H9 (cell line): Measurements from ENCODE around the gene VWA1. TPM values are rescaled to one million over a fixed set of nuclear protein-coding genes. Genes with fewer than 3 reads are reported as not detected.
"Not testable (repeated sequence)": the region's sequence is repeated elsewhere in the genome, so short reads cannot be mapped to it uniquely, and the experiment has no call there.

Experiments
- DNase-seq: peaks from one replicate; pipeline ENCODE4 v3.0.0-alpha.2; 2017
- H2AFZ ChIP-seq: one replicate; pipeline ENCODE4 v1.6.1; 2013; ENCODE audit warnings: mild to moderate bottlenecking, low read length, control low read depth, moderate library complexity
- H2AK5ac ChIP-seq: 2 replicates; pipeline ENCODE4 v1.6.1; 2013; ENCODE audit warnings: low read length, control low read depth, mixed read lengths; ENCODE audit not compliant: insufficient read length
- H2BK120ac ChIP-seq: one replicate; pipeline ENCODE4 v1.6.1; 2013; ENCODE audit warnings: low read depth, mild to moderate bottlenecking, low read length, control low read depth, inconsistent platforms; ENCODE audit not compliant: poor library complexity, severe bottlenecking
- H2BK12ac ChIP-seq: 2 replicates; pipeline ENCODE4 v1.6.1; 2013; ENCODE audit warnings: low read length, control low read depth, mixed read lengths, low read depth; ENCODE audit not compliant: insufficient read length
- H2BK15ac ChIP-seq: 2 replicates; pipeline ENCODE4 v1.6.1; 2013; ENCODE audit warnings: low read depth, low read length, control low read depth
- H2BK20ac ChIP-seq: one replicate; pipeline ENCODE4 v1.6.1; 2013; ENCODE audit warnings: low read depth, mild to moderate bottlenecking, low read length, control low read depth, inconsistent platforms; ENCODE audit not compliant: poor library complexity, severe bottlenecking
- H2BK5ac ChIP-seq: 2 replicates; pipeline ENCODE4 v1.6.1; 2013; ENCODE audit warnings: low read length, control low read depth, mixed read lengths; ENCODE audit not compliant: insufficient read length
- H3K14ac ChIP-seq: 2 replicates; pipeline ENCODE4 v1.6.1; 2013; ENCODE audit warnings: low read length, control low read depth; ENCODE audit not compliant: insufficient read depth
- H3K18ac ChIP-seq: 2 replicates; pipeline ENCODE4 v1.6.1; 2013; ENCODE audit warnings: low read depth, mild to moderate bottlenecking, mixed read lengths, low read length, control low read depth; ENCODE audit not compliant: insufficient read length
- H3K23ac ChIP-seq: 2 replicates; pipeline ENCODE4 v1.6.1; 2013; ENCODE audit warnings: low read length, control low read depth, mixed read lengths, low read depth; ENCODE audit not compliant: insufficient read length
- H3K23me2 ChIP-seq: 2 replicates; pipeline ENCODE4 v1.6.1; 2013; ENCODE audit warnings: low read depth, mild to moderate bottlenecking, mixed read lengths, low read length, control low read depth; ENCODE audit not compliant: insufficient read length, poor library complexity, severe bottlenecking
- H3K27ac ChIP-seq: 2 replicates; pipeline ENCODE4 v1.5.1; 2013; ENCODE audit warnings: low read length, control low read depth, mixed read lengths, low read depth; ENCODE audit not compliant: insufficient read length
- H3K27me3 ChIP-seq: 2 replicates; pipeline ENCODE4 v1.6.1; 2013; ENCODE audit warnings: low read length, control low read depth, inconsistent platforms; ENCODE audit not compliant: insufficient read depth
- H3K4ac ChIP-seq: 2 replicates; pipeline ENCODE4 v1.6.1; 2013; ENCODE audit warnings: low read depth, mild to moderate bottlenecking, control low read depth, inconsistent platforms, low read length, moderate library complexity
- H3K4me1 ChIP-seq: 2 replicates; pipeline ENCODE4 v1.6.1; 2013; ENCODE audit warnings: low read length, control low read depth, inconsistent platforms; ENCODE audit not compliant: insufficient read depth
- H3K4me2 ChIP-seq: 2 replicates; pipeline ENCODE4 v1.6.1; 2013; ENCODE audit warnings: low read length, control low read depth, mixed read lengths; ENCODE audit not compliant: insufficient read length, insufficient read depth
- H3K56ac ChIP-seq: 2 replicates; pipeline ENCODE4 v1.6.1; 2013; ENCODE audit warnings: low read depth, mild to moderate bottlenecking, mixed read lengths, low read length, control low read depth; ENCODE audit not compliant: insufficient read length
- H3K79me1 ChIP-seq: 2 replicates; pipeline ENCODE4 v1.6.1; 2013; ENCODE audit warnings: low read depth, mild to moderate bottlenecking, moderate library complexity, low read length, control low read depth, inconsistent platforms; ENCODE audit not compliant: insufficient read depth, poor library complexity, severe bottlenecking
- H3K79me2 ChIP-seq: 2 replicates; pipeline ENCODE4 v1.6.1; 2013; ENCODE audit warnings: low read length, control low read depth, inconsistent platforms; ENCODE audit not compliant: insufficient read depth
- H3K9ac ChIP-seq: 2 replicates; pipeline ENCODE4 v1.6.1; 2013; ENCODE audit warnings: low read length, control low read depth, mixed read lengths; ENCODE audit not compliant: insufficient read length; ENCODE audit errors: extremely low read depth
- H3K9me3 ChIP-seq: one replicate; pipeline ENCODE4 v1.6.1; 2013; ENCODE audit warnings: low read depth, low read length, inconsistent platforms; ENCODE audit not compliant: control insufficient read depth
- H3T11ph ChIP-seq: one replicate; pipeline ENCODE4 v1.6.1; 2013; ENCODE audit warnings: mild to moderate bottlenecking, low read length, control low read depth, inconsistent platforms
- H4K20me1 ChIP-seq: one replicate; pipeline ENCODE4 v1.6.1; 2013; ENCODE audit not compliant: control insufficient read depth, insufficient read length, insufficient read depth
- H4K5ac ChIP-seq: 2 replicates; pipeline ENCODE4 v1.6.1; 2013; ENCODE audit warnings: low read depth, mild to moderate bottlenecking, mixed read lengths, low read length, control low read depth; ENCODE audit not compliant: insufficient read length
- H4K8ac ChIP-seq: replicated peaks from 2 replicates; pipeline ENCODE4 v1.6.1; 2013; ENCODE audit warnings: low read length, control low read depth, mixed read lengths, low read depth; ENCODE audit not compliant: insufficient read length
- H4K91ac ChIP-seq: 2 replicates; pipeline ENCODE4 v1.6.1; 2013; ENCODE audit warnings: low read depth, mild to moderate bottlenecking, moderate library complexity, mixed read lengths, low read length, control low read depth; ENCODE audit not compliant: insufficient read length
- H3K27ac Mint-ChIP-seq, 3 experiments: 2 replicates in 2 of 3; 3 replicates in 1 of 3; pipeline ENCODE4 v1.8.0; 2020 to 2021; ENCODE audit warnings: mixed read lengths in 3 of 3, mild to moderate bottlenecking in 1 of 3, moderate library complexity in 1 of 3
- H3K27me3 Mint-ChIP-seq: 2 replicates; pipeline ENCODE4 v1.8.0; 2021; ENCODE audit warnings: low read depth, mild to moderate bottlenecking, moderate library complexity, mixed read lengths
- H3K36me3 Mint-ChIP-seq, 3 experiments: 2 replicates in 2 of 3; 3 replicates in 1 of 3; pipeline ENCODE4 v1.8.0; 2020 to 2021; ENCODE audit warnings: low read depth in 3 of 3, mixed read lengths in 3 of 3; ENCODE audit not compliant: insufficient read depth in 1 of 3
- H3K4me1 Mint-ChIP-seq, 2 experiments: 2 replicates each; pipeline ENCODE4 v1.8.0; 2020; ENCODE audit warnings: mixed read lengths in 2 of 2
- H3K4me3 Mint-ChIP-seq, 2 experiments: 2 replicates in 1 of 2; 3 replicates in 1 of 2; pipeline ENCODE4 v1.8.0; 2020 to 2021; ENCODE audit warnings: mild to moderate bottlenecking in 2 of 2, mixed read lengths in 2 of 2, moderate library complexity in 1 of 2
- H3K9me3 Mint-ChIP-seq, 2 experiments: 2 replicates in 1 of 2; 3 replicates in 1 of 2; pipeline ENCODE4 v1.8.0; 2020; ENCODE audit warnings: mild to moderate bottlenecking in 2 of 2, mixed read lengths in 2 of 2, moderate library complexity in 1 of 2
- WGBS: extraction: QIAGEN DNeasy Blood & Tissue Kit; methylation state at CpG from one replicate; pipeline ENCODE4 v1.1.7; 2013; ENCODE audit warnings: missing lambda C conversion rate, low lambda C conversion rate, mixed read lengths; ENCODE audit not compliant: insufficient read length; ENCODE audit errors: extremely low coverage; 5-methylcytosine and 5-hydroxymethylcytosine counted together
- total RNA-seq: library from RNA; stranded (reverse); gene quantifications from 2 replicates; pipeline ENCODE4 v1.2.1, GENCODE V29; 2021
- TF ChIP-seq, protein P1 (sequence below): fragments of 200-600 bp; sonication (generic); conservative IDR thresholded peaks from 3 replicates; pipeline ENCODE4 v1.8.0; 2021; ENCODE audit warnings: antibody characterized with exemption, mild to moderate bottlenecking

VWA1 gene
- total RNA-seq, 1 experiment from 2014 or later: 57.1 TPM

DNA sequence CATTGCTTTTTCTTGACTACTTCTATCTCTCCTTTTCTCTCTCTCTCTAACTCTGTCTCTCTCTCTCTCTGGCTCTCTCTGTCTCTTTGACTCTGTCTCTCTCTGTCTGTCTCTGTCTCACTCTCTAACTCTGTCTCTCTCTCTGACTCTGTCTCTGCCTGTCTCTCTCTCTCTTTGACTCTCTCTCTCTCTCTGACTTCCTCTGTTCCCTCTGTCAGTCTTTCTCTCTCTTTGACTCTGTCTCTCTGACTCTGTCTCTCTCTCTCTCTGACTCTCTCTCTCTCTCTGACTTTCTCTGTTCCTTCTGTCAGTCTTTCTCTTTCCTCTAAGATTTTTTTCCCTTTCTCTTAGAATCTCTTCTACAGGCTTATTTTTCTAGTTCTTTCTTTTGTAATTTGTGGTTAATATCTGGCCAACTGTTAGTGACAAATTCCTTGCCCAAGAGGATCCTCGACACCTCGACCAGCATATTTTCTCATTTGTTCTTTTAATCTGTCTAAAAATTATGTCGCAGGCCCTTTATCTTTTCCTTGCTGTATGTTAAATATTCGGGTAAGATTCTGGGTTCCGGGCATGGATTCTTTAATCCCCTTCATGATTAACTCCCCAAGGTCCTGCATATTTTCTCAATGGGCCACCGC lies 13.7 kb downstream of the VWA1 start, which contains the start of gene ATAD3C:
Gene ATAD3C (plus strand): TSS at position 591 of the 641 bp plus-strand sequence. CDS start 995 bp downstream, outside the sequence.
- WGBS: no CpG with 5 or more reads among the region's 6 CpGs
- no peak within 1 kb of the TSS for H3T11ph ChIP-seq
- H3K36me3 Mint-ChIP-seq: no peaks in the 10 kb centered on the region
- TF ChIP-seq, protein P1, sequence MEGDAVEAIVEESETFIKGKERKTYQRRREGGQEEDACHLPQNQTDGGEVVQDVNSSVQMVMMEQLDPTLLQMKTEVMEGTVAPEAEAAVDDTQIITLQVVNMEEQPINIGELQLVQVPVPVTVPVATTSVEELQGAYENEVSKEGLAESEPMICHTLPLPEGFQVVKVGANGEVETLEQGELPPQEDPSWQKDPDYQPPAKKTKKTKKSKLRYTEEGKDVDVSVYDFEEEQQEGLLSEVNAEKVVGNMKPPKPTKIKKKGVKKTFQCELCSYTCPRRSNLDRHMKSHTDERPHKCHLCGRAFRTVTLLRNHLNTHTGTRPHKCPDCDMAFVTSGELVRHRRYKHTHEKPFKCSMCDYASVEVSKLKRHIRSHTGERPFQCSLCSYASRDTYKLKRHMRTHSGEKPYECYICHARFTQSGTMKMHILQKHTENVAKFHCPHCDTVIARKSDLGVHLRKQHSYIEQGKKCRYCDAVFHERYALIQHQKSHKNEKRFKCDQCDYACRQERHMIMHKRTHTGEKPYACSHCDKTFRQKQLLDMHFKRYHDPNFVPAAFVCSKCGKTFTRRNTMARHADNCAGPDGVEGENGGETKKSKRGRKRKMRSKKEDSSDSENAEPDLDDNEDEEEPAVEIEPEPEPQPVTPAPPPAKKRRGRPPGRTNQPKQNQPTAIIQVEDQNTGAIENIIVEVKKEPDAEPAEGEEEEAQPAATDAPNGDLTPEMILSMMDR: no peak
- H2AFZ ChIP-seq: no peak within 1 kb of the TSS
- no peaks in the 10 kb centered on the region for H3K9me3 ChIP-seq
- no peak within 1 kb of the TSS for H3K56ac ChIP-seq
- H3K18ac ChIP-seq: no peak within 1 kb of the TSS
- H3K27ac Mint-ChIP-seq: peak within 1 kb of the TSS in 1 of 3 experiments; percentile 0; a peak in 2 of 7 replicates
- no peak within 1 kb of the TSS for H3K4me2 ChIP-seq
- no peaks in the 10 kb centered on the region for H3K4me1 ChIP-seq
- H3K79me2 ChIP-seq: no peaks in the 10 kb centered on the region
- no peak within 1 kb of the TSS for H3K27ac ChIP-seq
- no peak within 1 kb of the TSS for H4K91ac ChIP-seq
- H3K9ac ChIP-seq: no peak within 1 kb of the TSS
- no peak within 1 kb of the TSS for H2AK5ac ChIP-seq
- no peak within 1 kb of the TSS for H3K23ac ChIP-seq
- H4K5ac ChIP-seq: no peak within 1 kb of the TSS
- H2BK12ac ChIP-seq: no peak within 1 kb of the TSS
- no peaks in the 10 kb centered on the region for H3K4me1 Mint-ChIP-seq
- H2BK15ac ChIP-seq: no peak within 1 kb of the TSS
- H3K27me3 ChIP-seq: no peaks in the 10 kb centered on the region
- DNase-seq: no peak
- no peaks in the 10 kb centered on the region for H4K20me1 ChIP-seq
- H3K9me3 Mint-ChIP-seq: no peaks in the 10 kb centered on the region
- no peak within 1 kb of the TSS; a peak in 1 of 5 replicates for H3K4me3 Mint-ChIP-seq
- H2BK5ac ChIP-seq: no peak within 1 kb of the TSS
- H2BK20ac ChIP-seq: no peak within 1 kb of the TSS
- H3K23me2 ChIP-seq: no peaks in the 10 kb centered on the region
- no peak within 1 kb of the TSS for H3K14ac ChIP-seq
- no peaks in the 10 kb centered on the region for H3K79me1 ChIP-seq
- no peak within 1 kb of the TSS for H2BK120ac ChIP-seq
- H4K8ac ChIP-seq: no peak within 1 kb of the TSS
- peaks cover 6% of the 10 kb centered on the region for H3K27me3 Mint-ChIP-seq
- H3K4ac ChIP-seq: no peak within 1 kb of the TSS

DNA sequence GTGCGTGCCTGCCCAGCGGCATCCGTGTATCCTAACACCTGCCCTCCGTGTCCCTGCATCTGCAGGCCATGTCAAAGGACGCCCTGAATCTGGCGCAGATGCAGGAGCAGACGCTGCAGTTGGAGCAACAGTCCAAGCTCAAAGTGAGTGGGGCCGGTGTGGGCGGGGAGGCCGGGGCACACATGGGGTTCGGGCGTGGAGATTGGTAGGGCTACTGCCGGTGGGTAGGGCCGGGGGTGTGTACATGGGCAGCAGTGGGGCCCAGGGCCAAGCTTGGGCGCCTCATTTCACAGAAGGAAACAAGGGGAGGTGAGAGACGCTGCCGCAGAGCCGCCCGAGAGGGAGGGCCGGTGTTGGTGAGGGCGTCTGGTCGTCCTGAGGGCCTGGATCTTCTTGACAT lies 15.1 kb downstream of the VWA1 start:
- not testable (repeated sequence) for H4K8ac ChIP-seq, H3K4me3 Mint-ChIP-seq, H3K27me3 Mint-ChIP-seq, H3K14ac ChIP-seq, H3K36me3 Mint-ChIP-seq, H2BK15ac ChIP-seq, H3K4me2 ChIP-seq, H2BK5ac ChIP-seq, H3K56ac ChIP-seq, H3K4ac ChIP-seq, H3K4me1 ChIP-seq, H3K79me2 ChIP-seq, H2BK120ac ChIP-seq, H2AK5ac ChIP-seq, H2BK20ac ChIP-seq, H2BK12ac ChIP-seq, DNase-seq, H3K23ac ChIP-seq, H3K27ac ChIP-seq, H3K4me1 Mint-ChIP-seq, H4K91ac ChIP-seq, H4K5ac ChIP-seq, H2AFZ ChIP-seq, H3K23me2 ChIP-seq, H3K79me1 ChIP-seq, H4K20me1 ChIP-seq, H3T11ph ChIP-seq, H3K9me3 Mint-ChIP-seq, H3K9ac ChIP-seq, H3K27me3 ChIP-seq, H3K18ac ChIP-seq, H3K9me3 ChIP-seq, H3K27ac Mint-ChIP-seq
- no CpG with 5 or more reads among the region's 22 CpGs for WGBS
